ENCODE results near the gene ABCA9. TPM values are rescaled to one million over a fixed set of nuclear protein-coding genes. Genes with fewer than 3 reads are reported as not detected.

ABCA9 gene
- total and polyA plus RNA-seq, 8 donors, result 2.4 to 11.0 (median 7.6) TPM

GRCh38 chr17:69043098-69043734, 17.5 kb downstream of the ABCA9 start:
- DNase-seq (no peak), ATAC-seq (no peak)
- no peaks in the 10 kb centered on the region for H3K27me3 ChIP-seq
- H3K4me3 ChIP-seq, result no peak overlapping the region
- TF ChIP-seq CTCF (IDR thresholded peaks at IDR 0.05), result no peak
- H3K9me3 ChIP-seq, result no peaks in the 10 kb centered on the region
- peaks cover 0 to 14% of the 10 kb centered on the region in 2 donors for H3K4me1 ChIP-seq
- no peak overlapping the region for H3K27ac ChIP-seq
- intact Hi-C loops (cut with DNase I), result no loop called here
- no peaks in the 10 kb centered on the region for H3K36me3 ChIP-seq

GRCh38 chr17:69042308-69042707, 18.4 kb downstream of the ABCA9 start:
- DNase-seq (no peak), ATAC-seq (no peak)
- intact Hi-C loops (cut with DNase I), result no loop called here
- no peak overlapping the region for H3K27ac ChIP-seq
- H3K9me3 ChIP-seq, result peaks cover 0 to 3% of the 10 kb centered on the region in 2 donors
- no peaks in the 10 kb centered on the region for H3K27me3 ChIP-seq
- H3K36me3 ChIP-seq, result no peaks in the 10 kb centered on the region
- no peak overlapping the region for H3K4me3 ChIP-seq
- peaks cover 0 to 5% of the 10 kb centered on the region in 2 donors for H3K4me1 ChIP-seq
- TF ChIP-seq CTCF (IDR thresholded peaks at IDR 0.05), result no peak

DNA sequence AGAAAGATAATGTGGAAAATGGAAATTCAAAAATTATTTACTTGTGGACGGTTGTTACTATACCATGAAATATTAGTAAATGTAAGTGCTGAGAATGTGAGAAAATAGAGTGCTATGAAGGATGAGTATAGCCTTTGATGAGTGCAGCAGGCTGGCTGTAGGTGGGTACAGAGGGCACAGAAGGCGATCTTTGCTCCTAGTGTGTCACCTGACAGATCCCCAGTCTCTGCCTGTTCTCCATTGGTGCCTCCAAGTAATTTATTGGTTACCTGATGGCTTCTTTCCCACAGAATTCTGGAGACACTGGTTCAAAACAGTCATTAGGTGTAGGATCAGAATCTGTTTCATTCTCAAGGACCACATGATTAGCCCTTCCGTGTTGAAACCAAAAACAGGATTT, 28.9 kb downstream of the ABCA9 start:
- intact Hi-C loops (cut with DNase I), result no loop called here
- ATAC-seq (no peak), DNase-seq (no peak)
- H3K36me3 ChIP-seq, result no peaks in the 10 kb centered on the region
- TF ChIP-seq CTCF (IDR thresholded peaks at IDR 0.05), result no peak
- H3K27ac ChIP-seq, result no peak overlapping the region
- no peaks in the 10 kb centered on the region for H3K4me1 ChIP-seq
- no peak overlapping the region for H3K4me3 ChIP-seq
- no peaks in the 10 kb centered on the region for H3K27me3 ChIP-seq
- H3K9me3 ChIP-seq, result peaks cover 0 to 4% of the 10 kb centered on the region in 2 donors

DNA sequence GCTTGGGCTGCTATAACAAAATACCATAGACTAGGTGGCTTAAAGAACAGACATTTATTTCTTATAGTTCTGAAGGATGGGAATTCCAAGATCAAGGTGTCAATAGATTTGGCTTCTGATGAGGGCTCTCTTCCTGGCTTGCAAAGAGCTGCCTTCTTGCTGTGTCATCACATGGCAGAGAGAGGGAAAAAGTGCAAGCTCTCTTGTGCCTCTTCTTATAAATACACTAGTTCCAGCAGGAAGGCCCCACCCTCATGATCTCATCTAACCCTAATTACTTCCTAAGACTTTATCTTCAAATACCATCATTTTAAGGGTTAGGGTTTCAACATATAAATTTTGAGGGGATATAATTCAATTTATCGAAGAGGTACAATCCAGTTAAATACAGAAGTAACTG, 30.6 kb downstream of the ABCA9 start:
- Histone ChIP-seq H3K27me3 (no peaks in the 10 kb centered on the region), H3K4me1 (no peaks in the 10 kb centered on the region), H3K4me3 (no peak overlapping the region), H3K27ac (no peak overlapping the region), H3K9me3 (no peaks in the 10 kb centered on the region), H3K36me3 (no peaks in the 10 kb centered on the region)
- TF ChIP-seq CTCF (IDR thresholded peaks at IDR 0.05), result no peak
- intact Hi-C loops (cut with DNase I), result no loop called here
- ATAC-seq (no peak), DNase-seq (no peak)

DNA sequence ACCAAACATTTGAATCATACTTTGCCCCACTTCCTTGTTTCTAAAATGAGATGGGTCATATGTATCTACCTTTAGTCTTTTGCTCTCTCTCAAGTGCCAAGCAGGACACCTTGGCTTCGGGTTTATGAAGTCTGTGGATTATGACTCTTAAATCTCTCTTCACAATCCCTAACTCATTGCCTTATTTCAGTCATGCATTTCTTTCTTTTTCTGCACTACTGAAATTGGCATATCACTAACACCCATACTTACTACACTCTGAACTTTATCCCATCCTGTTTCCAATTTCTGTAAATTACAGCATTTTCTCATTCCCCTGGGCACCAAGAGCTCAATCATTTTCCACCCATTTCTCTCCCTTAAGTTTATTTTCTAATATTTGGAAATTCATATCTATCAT, 42.0 kb downstream of the ABCA9 start:
- Histone ChIP-seq H3K4me1 (no peaks in the 10 kb centered on the region), H3K9me3 (no peaks in the 10 kb centered on the region), H3K27ac (no peak overlapping the region), H3K27me3 (no peaks in the 10 kb centered on the region), H3K4me3 (no peak overlapping the region), H3K36me3 (no peaks in the 10 kb centered on the region)
- intact Hi-C loops (cut with DNase I), result no loop called here
- no peak for TF ChIP-seq CTCF (IDR thresholded peaks at IDR 0.05)
- DNase-seq (no peak), ATAC-seq (no peak)
